Head of caudate nucleus (tissue), 42 donors: ENCODE data around the gene ZNF18.

Experiments
- DNase-seq, 42 donors: peaks; one replicate each; pipeline versions ENCODE4 v3.0.0 to v3.0.0-alpha.2; 2020 to 2021; ENCODE audit warnings: mixed read lengths in 7 of 42
- intact Hi-C: fragments of 100-400 bp; cut with DNase I; formaldehyde crosslinking; loops from one replicate; pipeline ENCODE4 v1.15.0; 2022

ZNF18 gene, protein sequence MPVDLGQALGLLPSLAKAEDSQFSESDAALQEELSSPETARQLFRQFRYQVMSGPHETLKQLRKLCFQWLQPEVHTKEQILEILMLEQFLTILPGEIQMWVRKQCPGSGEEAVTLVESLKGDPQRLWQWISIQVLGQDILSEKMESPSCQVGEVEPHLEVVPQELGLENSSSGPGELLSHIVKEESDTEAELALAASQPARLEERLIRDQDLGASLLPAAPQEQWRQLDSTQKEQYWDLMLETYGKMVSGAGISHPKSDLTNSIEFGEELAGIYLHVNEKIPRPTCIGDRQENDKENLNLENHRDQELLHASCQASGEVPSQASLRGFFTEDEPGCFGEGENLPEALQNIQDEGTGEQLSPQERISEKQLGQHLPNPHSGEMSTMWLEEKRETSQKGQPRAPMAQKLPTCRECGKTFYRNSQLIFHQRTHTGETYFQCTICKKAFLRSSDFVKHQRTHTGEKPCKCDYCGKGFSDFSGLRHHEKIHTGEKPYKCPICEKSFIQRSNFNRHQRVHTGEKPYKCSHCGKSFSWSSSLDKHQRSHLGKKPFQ

DNA sequence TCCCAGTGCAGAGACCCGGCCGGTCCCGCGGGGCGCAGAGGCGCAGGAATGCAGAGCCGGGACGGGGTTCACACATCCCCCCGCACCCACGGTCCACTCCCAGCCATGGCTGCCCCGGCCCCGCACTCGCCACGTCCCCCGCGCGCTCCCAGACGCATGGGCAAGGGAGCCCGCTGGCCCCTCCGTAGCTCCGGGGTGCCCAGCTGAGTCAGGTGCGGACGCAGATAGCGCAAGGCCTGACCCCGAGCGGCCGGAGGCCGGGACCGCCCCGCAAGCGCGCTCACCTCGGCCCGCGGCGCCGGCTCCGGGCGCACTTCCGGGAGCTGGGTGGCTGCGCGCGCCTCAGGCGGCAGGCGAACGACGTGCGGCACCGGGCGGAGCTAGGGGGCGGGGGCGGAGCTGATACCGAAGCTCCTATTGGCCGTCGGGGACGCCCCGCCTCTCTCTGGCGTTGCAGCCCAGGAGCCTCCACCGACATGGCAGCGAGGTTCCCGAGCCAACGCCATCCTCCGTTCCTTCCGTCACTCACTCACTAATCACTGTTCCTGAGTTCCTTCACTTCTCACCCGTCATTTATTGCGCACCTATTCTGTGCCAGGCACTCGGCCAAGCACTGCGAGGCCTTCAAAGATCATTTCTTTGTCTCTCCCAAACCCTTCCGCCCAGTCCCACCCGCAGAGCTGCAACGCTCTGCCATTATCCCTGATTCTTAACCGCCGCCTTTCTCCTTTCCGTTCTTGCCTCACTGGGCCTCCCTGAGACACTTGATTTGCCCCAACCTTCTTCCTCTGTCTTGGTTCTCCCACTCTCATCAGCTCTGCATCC, at the start of gene ZNF18:
ZNF18 (minus strand) TSS at position 329 of the 825 bp plus-strand sequence. CDS start 4,646 bp downstream, outside the sequence.
- peak; percentile 92 to 99 (median 97) for DNase-seq
- intact Hi-C loops = loop anchor here (2.0 kb wide), 1 partner anchor 23 kb away; the partner anchor contains the start of gene MAP2K4

DNA sequence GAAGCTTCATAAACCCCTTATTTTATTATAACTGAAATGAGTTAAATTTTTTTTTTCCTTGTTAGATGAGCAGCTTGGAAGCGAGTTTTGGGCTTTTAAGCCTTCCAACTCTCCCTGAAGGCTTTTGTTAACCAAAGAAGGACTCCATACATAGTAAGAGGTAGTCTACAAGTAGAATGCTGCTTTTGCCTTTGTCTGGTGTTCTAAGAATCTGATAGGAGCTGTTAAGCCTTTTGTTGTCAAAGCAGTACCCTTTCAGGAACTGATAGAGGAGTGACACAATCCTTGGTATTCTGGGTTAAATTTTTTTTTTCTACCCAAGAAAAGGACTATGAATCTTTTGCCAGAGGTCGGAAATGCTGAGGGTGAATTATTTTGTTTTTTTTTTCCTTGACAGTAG, 49.5 kb upstream of the ZNF18 start:
- DNase-seq = no peak
- intact Hi-C loops = no loop called here

DNA sequence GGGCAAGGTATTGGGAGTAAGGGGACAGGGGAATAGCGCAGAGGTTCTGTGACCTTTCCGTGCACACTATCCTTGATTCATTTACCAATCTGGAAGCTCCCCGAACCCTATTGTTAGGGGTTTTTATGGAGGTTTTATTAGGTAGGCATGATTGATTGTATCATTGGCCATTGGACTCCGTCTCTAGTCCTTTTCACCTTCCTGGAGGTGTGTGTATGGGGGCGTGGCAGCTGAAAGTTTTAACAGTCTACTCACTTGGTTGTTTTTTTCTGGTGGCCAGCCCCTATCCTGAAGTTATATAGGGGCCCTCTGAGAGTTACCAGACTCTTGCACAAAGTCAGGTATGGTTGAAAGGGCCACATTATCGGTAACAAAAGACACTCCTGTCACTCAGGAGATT, 46.4 kb upstream of the ZNF18 start:
- intact Hi-C loops = no loop called here
- DNase-seq = no peak

GRCh38 chr17:12041312-12041711, 44.0 kb upstream of the ZNF18 start:
- DNase-seq = peak in 3 of 42 donors; percentile 20 to 42 (median 34)
- intact Hi-C loops = no loop called here

DNA sequence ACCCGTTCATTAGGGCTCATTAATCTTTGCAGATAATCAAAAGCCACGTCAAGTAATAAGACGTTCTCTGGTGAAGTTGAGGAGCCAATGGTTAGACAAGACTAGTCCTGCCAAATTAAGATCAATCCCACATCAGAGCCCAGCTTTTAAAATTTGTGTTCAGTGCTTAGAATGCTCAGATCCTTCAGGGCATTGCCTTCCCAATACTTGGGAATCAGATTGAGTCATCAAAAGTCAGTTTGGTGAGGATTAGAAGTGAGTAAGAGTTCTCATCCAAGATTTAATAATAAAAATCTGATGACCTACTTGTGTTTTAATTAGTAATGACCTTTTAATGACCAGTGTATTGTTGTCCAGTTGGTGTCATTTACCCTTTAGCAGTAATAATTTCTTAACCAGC, 43.2 kb upstream of the ZNF18 start:
- intact Hi-C loops = no loop called here
- no peak for DNase-seq

- intact Hi-C loops = no loop called here
- no peak for DNase-seq
These were observed 40.7 kb upstream of the ZNF18 start for GRCh38 chr17:12037970-12038369.

GRCh38 chr17:12035673-12036072, 38.4 kb upstream of the ZNF18 start:
- intact Hi-C loops = no loop called here
- no peak for DNase-seq

DNA sequence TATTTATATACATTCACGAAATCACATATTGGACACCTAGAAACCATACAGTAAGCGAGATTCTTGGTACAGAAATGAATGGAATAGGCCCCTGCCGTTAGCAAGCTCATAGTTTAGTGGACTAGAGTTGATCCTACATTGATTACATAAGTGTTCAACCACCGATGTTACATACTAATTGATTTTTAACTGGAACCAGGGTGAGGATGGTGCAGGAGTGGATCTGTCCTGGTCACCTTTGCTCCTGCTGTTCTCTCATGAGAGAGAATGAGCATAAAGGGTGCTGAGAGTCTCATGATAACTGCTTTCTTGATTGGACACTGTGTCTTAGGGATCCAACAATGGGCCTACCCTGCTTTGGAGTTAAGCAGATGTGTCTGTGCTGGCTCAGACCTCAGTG, 37.3 kb upstream of the ZNF18 start:
- no peak for DNase-seq
- intact Hi-C loops = no loop called here

DNA sequence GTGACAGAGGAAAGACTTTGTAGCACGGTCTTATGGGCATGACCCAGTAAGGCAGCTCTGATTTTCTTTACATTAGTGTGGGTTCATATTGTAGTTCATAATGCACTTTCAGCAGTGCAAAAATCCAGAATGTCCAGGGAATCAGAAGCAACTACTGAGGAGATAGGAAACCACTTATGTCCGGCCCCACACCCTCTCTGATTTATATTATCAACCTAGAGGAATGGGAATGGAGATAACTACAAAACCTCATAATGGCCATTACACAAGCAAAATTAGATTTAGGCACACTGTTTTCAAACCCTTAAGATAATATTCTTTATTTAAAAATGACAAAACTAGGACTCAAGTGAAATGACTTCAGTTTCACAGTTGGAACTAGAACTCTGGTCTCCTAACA, 31.3 kb upstream of the ZNF18 start:
- intact Hi-C loops = no loop called here
- DNase-seq = no peak

DNA sequence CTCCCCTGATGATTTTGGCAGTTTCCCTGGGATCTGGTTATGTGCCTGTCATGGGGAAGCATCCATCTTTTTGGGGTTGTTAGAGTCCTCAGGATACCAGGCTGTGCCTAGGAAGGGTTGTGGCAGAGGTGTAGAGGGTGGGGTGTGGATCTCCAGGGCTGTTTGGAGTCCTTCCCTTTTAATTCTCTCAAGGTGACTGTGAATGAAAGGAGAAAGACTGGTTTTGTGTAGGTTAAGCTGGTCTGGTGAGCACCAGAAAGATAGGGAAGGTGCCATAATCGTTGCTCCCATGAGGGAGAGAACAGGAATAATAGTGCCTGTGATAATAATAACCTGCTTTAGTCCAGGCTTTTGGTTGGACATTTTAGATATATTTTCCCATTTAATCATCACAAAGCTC, 30.4 kb upstream of the ZNF18 start:
- intact Hi-C loops = no loop called here

GRCh38 chr17:12024327-12024726, 27.1 kb upstream of the ZNF18 start:
- intact Hi-C loops = no loop called here
- no peak for DNase-seq

More for the DNA sequence above, 30.4 kb upstream of the ZNF18 start:
- no peak for DNase-seq

- intact Hi-C loops = no loop called here
These were observed 25.0 kb upstream of the ZNF18 start for GRCh38 chr17:12022310-12022709.

GRCh38 chr17:12021623-12022140, 24.4 kb upstream of the ZNF18 start:
- no peak for DNase-seq
- intact Hi-C loops = loop anchor here (2.0 kb wide), 1 partner anchor 25 kb away; the partner anchor contains the start of gene ZNF18

More at GRCh38 chr17:12022310-12022709, 25.0 kb upstream of the ZNF18 start:
- no peak for DNase-seq

GRCh38 chr17:12020642-12021622, 23.7 kb upstream of the ZNF18 start, which contains the start of gene MAP2K4:
Gene MAP2K4, plus strand, starts transcription at chr17:12020877. Its CDS starts 10 bp downstream, at chr17:12020887.
- peak; percentile 78 to 97 (median 96) for DNase-seq
- intact Hi-C loops = loop anchor here (2.0 kb wide), 1 partner anchor 24 kb away; the partner anchor contains the start of gene ZNF18

- DNase-seq = no peak
- intact Hi-C loops = no loop called here
These were observed 10.2 kb upstream of the ZNF18 start for GRCh38 chr17:12007466-12007865.

DNA sequence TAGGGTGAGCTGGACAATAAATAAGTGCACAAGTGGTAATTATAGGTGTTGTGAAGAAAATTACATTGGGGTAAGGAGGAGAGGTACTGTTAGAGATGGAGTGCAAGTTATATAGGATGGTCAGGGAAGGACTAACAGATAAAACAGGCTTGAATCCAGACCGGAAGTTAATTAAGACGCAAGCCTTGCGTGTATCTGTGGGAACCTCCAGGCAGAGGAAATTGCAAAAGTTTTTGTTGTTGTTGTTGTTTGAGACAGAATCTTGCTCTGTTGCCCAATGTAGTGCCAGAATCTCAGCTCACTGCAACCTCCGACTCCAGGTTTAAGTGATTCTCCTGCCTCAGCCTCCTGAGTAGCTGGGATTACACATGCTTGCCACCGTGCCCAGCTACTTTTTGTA, 2.4 kb upstream of the ZNF18 start:
- no peak for DNase-seq
- intact Hi-C loops = no loop called here

GRCh38 chr17:11997972-11998233, 628 bp upstream of the ZNF18 start:
- intact Hi-C loops = loop anchor here (2.0 kb wide), 1 partner anchor 23 kb away; the partner anchor contains the start of gene MAP2K4
- DNase-seq = peak in 1 of 42 donors; percentile 26

- intact Hi-C loops = loop anchor here (2.0 kb wide), 1 partner anchor 24 kb away; the partner anchor contains the start of gene MAP2K4
- peak in 15 of 42 donors; percentile 13 to 73 (median 52) for DNase-seq
These were observed 541 bp downstream of the ZNF18 start for GRCh38 chr17:11996722-11997146.
